DOHH2 (cell line): Measurements from ENCODE around the gene PTGIS.

ENCODE experiments used
- H3F3A ChIP-seq: fragments of 200-600 bp; sonication (generic), shearing (Covaris generic); 2 replicates; pipeline ENCODE4 v1.6.0; 2016; ENCODE audit warnings: antibody characterized with exemption, mild to moderate bottlenecking; ENCODE audit not compliant: control insufficient read depth, insufficient read depth
- H3K27ac ChIP-seq: fragments of 200-600 bp; sonication (generic); 2 replicates; pipeline ENCODE4 v1.5.1; 2014; ENCODE audit warnings: low read depth, mild to moderate bottlenecking, low read length, moderate library complexity
- H3K27me3 ChIP-seq: fragments of 200-600 bp; sonication (generic); 2 replicates; pipeline ENCODE4 v1.6.1; 2014; ENCODE audit warnings: mild to moderate bottlenecking, low read length, mixed read lengths; ENCODE audit not compliant: control insufficient read depth
- H3K36me3 ChIP-seq: fragments of 200-600 bp; sonication (generic); 2 replicates; pipeline ENCODE4 v1.6.1; 2014; ENCODE audit warnings: mild to moderate bottlenecking, low read length, moderate library complexity, mixed read lengths; ENCODE audit not compliant: control insufficient read depth
- H3K4me1 ChIP-seq: fragments of 200-600 bp; sonication (generic); 2 replicates; pipeline ENCODE4 v1.6.1; 2014; ENCODE audit warnings: mild to moderate bottlenecking, low read length, mixed read lengths; ENCODE audit not compliant: control insufficient read depth
- H3K4me2 ChIP-seq: fragments of 200-600 bp; sonication (generic); 2 replicates; pipeline ENCODE4 v1.6.0; 2014; ENCODE audit warnings: mild to moderate bottlenecking, low read length, moderate library complexity
- H3K4me3 ChIP-seq: fragments of 200-600 bp; sonication (generic); 2 replicates; pipeline ENCODE4 v1.5.1; 2014; ENCODE audit warnings: mild to moderate bottlenecking, low read length, mixed read lengths
- H3K79me2 ChIP-seq: fragments of 200-600 bp; sonication (generic); 2 replicates; pipeline ENCODE4 v1.6.1; 2014; ENCODE audit warnings: mild to moderate bottlenecking, low read length, mixed read lengths; ENCODE audit not compliant: control insufficient read depth
- H3K9me2 ChIP-seq: fragments of 200-600 bp; sonication (generic); replicated peaks from 2 replicates; pipeline ENCODE4 v1.6.1; 2014; ENCODE audit warnings: mild to moderate bottlenecking, low read length, mixed read lengths; ENCODE audit not compliant: control insufficient read depth
- H3K9me3 ChIP-seq: fragments of 200-600 bp; sonication (generic); 2 replicates; pipeline ENCODE4 v1.6.1; 2014; ENCODE audit warnings: antibody characterized with exemption, low read length, mixed read lengths; ENCODE audit not compliant: control insufficient read depth, insufficient read depth
- H4K20me1 ChIP-seq: fragments of 200-600 bp; sonication (generic); 2 replicates; pipeline ENCODE4 v1.6.0; 2014; ENCODE audit warnings: low read depth, mild to moderate bottlenecking, antibody characterized with exemption, low read length, moderate library complexity; ENCODE audit not compliant: control insufficient read depth, insufficient read depth
- EZH2phosphoT487 ChIP-seq: fragments of 200-600 bp; sonication (generic); IDR thresholded peaks from 2 replicates; pipeline ENCODE4 v1.6.1; 2017; ENCODE audit warnings: borderline replicate concordance, mild to moderate bottlenecking, antibody characterized with exemption, low read length, moderate library complexity, mixed read lengths
- TF ChIP-seq, protein P1 (sequence below): fragments of 200-600 bp; sonication (generic); IDR thresholded peaks from one replicate; pipeline ENCODE4 v1.5.1; 2014; ENCODE audit warnings: antibody characterized with exemption, mild to moderate bottlenecking, low read depth, low read length; ENCODE audit not compliant: poor library complexity, severe bottlenecking

The PTGIS gene

DNA sequence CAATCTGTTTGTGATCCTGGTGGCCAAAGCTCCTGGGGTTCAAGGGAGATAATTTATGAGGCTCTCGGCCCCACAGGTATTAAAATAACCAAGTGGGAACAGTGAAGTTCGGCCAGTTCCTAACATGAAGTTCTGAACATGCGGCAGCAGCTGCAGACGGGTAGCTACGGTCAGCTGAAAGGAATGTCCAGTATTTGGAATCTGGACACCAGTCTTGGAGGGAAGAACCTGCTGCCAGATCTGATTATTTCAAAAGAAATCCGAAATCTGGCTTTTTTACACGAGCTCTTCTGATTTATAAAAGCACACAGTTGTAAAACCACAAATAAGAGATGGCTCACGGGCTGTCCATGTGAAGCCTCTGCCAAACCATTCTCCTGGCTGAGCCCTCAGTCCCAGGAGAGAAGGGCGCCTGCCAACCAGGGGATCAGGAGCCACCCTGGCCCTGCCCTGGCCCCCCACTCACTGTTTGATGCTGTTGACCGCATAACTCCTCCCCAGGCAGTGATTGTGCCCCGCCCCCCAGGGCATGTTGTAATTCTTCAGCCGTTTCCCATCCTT, 57.3 kb downstream of the PTGIS start:
- Histone ChIP-seq H3K9me3 (no peaks in the 10 kb centered on the region), H3K4me1 (peaks cover 4% of the 10 kb centered on the region), H3K4me3 (no peak overlapping the region), H3F3A (no peaks in the 10 kb centered on the region), H3K4me2 (no peak overlapping the region), H3K79me2 (no peaks in the 10 kb centered on the region), H3K9me2 (no peaks in the 10 kb centered on the region), H3K27ac (no peak overlapping the region), H4K20me1 (no peaks in the 10 kb centered on the region), H3K27me3 (peaks cover 24% of the 10 kb centered on the region), H3K36me3 (no peaks in the 10 kb centered on the region)
- TF ChIP-seq, protein P1, sequence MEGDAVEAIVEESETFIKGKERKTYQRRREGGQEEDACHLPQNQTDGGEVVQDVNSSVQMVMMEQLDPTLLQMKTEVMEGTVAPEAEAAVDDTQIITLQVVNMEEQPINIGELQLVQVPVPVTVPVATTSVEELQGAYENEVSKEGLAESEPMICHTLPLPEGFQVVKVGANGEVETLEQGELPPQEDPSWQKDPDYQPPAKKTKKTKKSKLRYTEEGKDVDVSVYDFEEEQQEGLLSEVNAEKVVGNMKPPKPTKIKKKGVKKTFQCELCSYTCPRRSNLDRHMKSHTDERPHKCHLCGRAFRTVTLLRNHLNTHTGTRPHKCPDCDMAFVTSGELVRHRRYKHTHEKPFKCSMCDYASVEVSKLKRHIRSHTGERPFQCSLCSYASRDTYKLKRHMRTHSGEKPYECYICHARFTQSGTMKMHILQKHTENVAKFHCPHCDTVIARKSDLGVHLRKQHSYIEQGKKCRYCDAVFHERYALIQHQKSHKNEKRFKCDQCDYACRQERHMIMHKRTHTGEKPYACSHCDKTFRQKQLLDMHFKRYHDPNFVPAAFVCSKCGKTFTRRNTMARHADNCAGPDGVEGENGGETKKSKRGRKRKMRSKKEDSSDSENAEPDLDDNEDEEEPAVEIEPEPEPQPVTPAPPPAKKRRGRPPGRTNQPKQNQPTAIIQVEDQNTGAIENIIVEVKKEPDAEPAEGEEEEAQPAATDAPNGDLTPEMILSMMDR: no peak
- no peak for TF ChIP-seq EZH2phosphoT487

DNA sequence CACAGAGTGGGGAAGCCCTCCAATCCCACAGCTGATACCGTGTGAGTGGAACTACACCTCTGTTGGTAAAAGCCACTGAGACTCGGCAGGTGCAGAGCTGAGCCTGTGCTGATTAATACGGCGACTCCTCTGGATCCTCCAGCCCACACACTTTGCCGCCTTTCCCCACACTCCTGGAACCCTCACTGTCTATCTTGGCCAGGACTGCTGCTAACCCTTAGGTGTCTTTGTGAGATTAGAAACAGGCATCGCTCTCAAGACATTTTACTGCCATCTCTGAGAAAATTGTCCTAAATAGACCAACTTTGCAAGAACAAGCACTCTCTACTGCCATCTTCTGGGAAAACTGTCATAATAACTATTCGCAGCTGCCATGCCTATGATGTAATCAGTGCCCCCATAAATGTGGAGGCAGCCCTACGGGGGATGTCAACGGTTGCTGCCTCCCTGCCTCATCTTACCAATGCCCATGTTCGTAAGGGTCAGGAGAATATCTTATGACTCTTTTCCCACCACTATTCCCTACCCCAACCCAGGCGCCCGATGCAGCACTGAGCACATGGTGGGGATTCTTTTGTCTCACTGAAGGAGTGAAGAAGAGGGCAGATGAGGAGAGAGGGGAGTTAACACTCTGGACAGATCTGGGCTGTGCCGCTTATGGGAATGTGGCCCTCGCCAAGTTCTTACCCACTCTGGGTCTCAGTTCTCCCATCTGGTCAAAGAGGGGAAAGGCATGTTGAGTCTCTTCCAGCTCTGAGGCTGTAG, 59.3 kb downstream of the PTGIS start:
- Histone ChIP-seq H4K20me1 (no peaks in the 10 kb centered on the region), H3K4me3 (no peak overlapping the region), H3K36me3 (no peaks in the 10 kb centered on the region), H3K9me3 (no peaks in the 10 kb centered on the region), H3K79me2 (no peaks in the 10 kb centered on the region), H3K4me2 (peak overlapping the region; percentile 24), H3K27me3 (peaks cover 32% of the 10 kb centered on the region), H3F3A (no peaks in the 10 kb centered on the region), H3K4me1 (peaks cover 9% of the 10 kb centered on the region), H3K27ac (no peak overlapping the region), H3K9me2 (no peaks in the 10 kb centered on the region)
- TF ChIP-seq EZH2phosphoT487: no peak
- TF ChIP-seq, protein P1: peak; percentile 70

DNA sequence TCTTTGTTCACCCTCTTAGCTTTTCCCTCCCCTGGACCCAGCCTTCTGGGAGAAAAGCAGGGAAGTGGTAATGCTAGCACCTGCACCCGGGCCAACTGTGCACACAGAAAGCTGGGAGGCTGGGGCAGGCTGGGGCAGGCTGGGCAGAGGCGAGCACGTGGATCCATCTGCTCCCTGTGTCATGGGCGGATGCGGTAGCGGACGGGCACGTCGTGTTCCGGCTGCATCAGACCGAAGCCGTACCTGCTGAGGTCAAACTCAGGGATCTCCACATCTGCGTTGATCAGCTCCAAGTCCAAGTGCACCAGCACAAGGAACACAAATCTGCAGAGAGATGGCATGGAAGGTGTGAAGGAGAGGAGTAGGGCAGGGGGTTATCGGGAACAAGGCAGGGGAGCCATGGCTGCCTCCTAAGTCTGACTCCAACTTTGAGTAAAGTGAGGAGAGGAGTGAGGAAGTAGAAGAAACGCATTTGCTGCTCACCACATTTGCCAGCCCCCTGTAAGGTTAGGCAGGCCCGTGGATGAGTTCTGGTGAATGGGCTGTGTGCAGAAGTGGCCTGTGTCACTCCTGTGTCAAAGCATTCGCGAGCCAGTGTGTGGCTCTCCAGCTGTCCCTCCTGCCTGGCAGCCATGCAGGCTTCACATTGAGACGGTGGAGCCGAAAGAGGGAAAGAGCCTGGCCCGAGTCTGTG, 60.0 kb downstream of the PTGIS start:
- H4K20me1 ChIP-seq: no peaks in the 10 kb centered on the region
- H3K4me3 ChIP-seq: no peak overlapping the region
- H3K4me2 ChIP-seq: no peak overlapping the region
- H3K27me3 ChIP-seq: peaks cover 32% of the 10 kb centered on the region
- H3K36me3 ChIP-seq: no peaks in the 10 kb centered on the region
- no peak overlapping the region for H3K27ac ChIP-seq
- H3K4me1 ChIP-seq: peaks cover 9% of the 10 kb centered on the region
- no peaks in the 10 kb centered on the region for H3K79me2 ChIP-seq
- H3F3A ChIP-seq: no peaks in the 10 kb centered on the region
- no peaks in the 10 kb centered on the region for H3K9me2 ChIP-seq
- TF ChIP-seq, protein P1: no peak
- no peaks in the 10 kb centered on the region for H3K9me3 ChIP-seq
